ENCODE results near the gene CACNB2. TPM values are rescaled to one million over a fixed set of nuclear protein-coding genes. Genes with fewer than 3 reads are reported as not detected.

Gene CACNB2
- total and polyA plus RNA-seq, 4 donors = 0.90 to 23.9 (median 3.7) TPM

GRCh38 chr10:18306031-18306430 lies 165.8 kb downstream of the CACNB2 start:
- Histone ChIP-seq H3K27me3 (ENCODE audit: control insufficient read depth in 3 of 3, insufficient read depth in 3 of 3, low read length in 2 of 3) (no peaks in the 10 kb centered on the region), H3K36me3 (ENCODE audit: control insufficient read depth in 4 of 4, insufficient read depth in 4 of 4, low read length in 4 of 4) (no peaks in the 10 kb centered on the region), H3K9me3 (ENCODE audit: control insufficient read depth in 4 of 4, insufficient read depth in 3 of 4, low read length in 3 of 4) (no peaks in the 10 kb centered on the region), H3K9ac (ENCODE audit: insufficient read depth in 1 of 2, low read length in 2 of 2) (no peak overlapping the region), H3K27ac (ENCODE audit: low read depth in 1 of 2, low read length in 1 of 2) (no peak overlapping the region), H3K4me1 (ENCODE audit: control insufficient read depth in 5 of 5, insufficient read depth in 5 of 5, low read length in 5 of 5) (no peaks in the 10 kb centered on the region), H3K4me3 (no peak overlapping the region)
- no peak for TF ChIP-seq CTCF (IDR thresholded peaks at IDR 0.05; ENCODE audit: control extremely low read depth, extremely low read depth)
- 46 to 60% methylated on average over 3 of the region's 3 CpGs for WGBS, 2 donors
- no peak for DNase-seq
- no peak for ATAC-seq (ENCODE audit: insufficient read depth, low FRiP score)

GRCh38 chr10:18308600-18308999 lies 168.4 kb downstream of the CACNB2 start:
- Histone ChIP-seq H3K4me3 (no peak overlapping the region), H3K9ac (ENCODE audit: insufficient read depth in 1 of 2, low read length in 2 of 2) (no peak overlapping the region), H3K4me1 (ENCODE audit: control insufficient read depth in 5 of 5, insufficient read depth in 5 of 5, low read length in 5 of 5) (peaks cover 0 to 7% (median 0%) of the 10 kb centered on the region in 5 donors), H3K9me3 (ENCODE audit: control insufficient read depth in 4 of 4, insufficient read depth in 3 of 4, low read length in 3 of 4) (no peaks in the 10 kb centered on the region), H3K36me3 (ENCODE audit: control insufficient read depth in 4 of 4, insufficient read depth in 4 of 4, low read length in 4 of 4) (no peaks in the 10 kb centered on the region), H3K27ac (ENCODE audit: low read depth in 1 of 2, low read length in 1 of 2) (no peak overlapping the region), H3K27me3 (ENCODE audit: control insufficient read depth in 3 of 3, insufficient read depth in 3 of 3, low read length in 2 of 3) (no peaks in the 10 kb centered on the region)
- WGBS, 2 donors = 66 to 81% methylated on average over 3 of the region's 3 CpGs
- ATAC-seq (ENCODE audit: insufficient read depth, low FRiP score) (no peak), DNase-seq (no peak)
- TF ChIP-seq CTCF (IDR thresholded peaks at IDR 0.05; ENCODE audit: control extremely low read depth, extremely low read depth) = no peak

- Histone ChIP-seq H3K36me3 (ENCODE audit: control insufficient read depth in 4 of 4, insufficient read depth in 4 of 4, low read length in 4 of 4) (no peaks in the 10 kb centered on the region), H3K4me3 (no peak overlapping the region), H3K4me1 (ENCODE audit: control insufficient read depth in 5 of 5, insufficient read depth in 5 of 5, low read length in 5 of 5) (peaks cover 0 to 7% (median 0%) of the 10 kb centered on the region in 5 donors), H3K9me3 (ENCODE audit: control insufficient read depth in 4 of 4, insufficient read depth in 3 of 4, low read length in 3 of 4) (no peaks in the 10 kb centered on the region), H3K27me3 (ENCODE audit: control insufficient read depth in 3 of 3, insufficient read depth in 3 of 3, low read length in 2 of 3) (no peaks in the 10 kb centered on the region), H3K27ac (ENCODE audit: low read depth in 1 of 2, low read length in 1 of 2) (no peak overlapping the region), H3K9ac (ENCODE audit: insufficient read depth in 1 of 2, low read length in 2 of 2) (no peak overlapping the region)
- TF ChIP-seq CTCF (IDR thresholded peaks at IDR 0.05; ENCODE audit: control extremely low read depth, extremely low read depth) = no peak
- ATAC-seq (ENCODE audit: insufficient read depth, low FRiP score) (no peak), DNase-seq (no peak)
- 86% methylated on average over 2 of the region's 2 CpGs for whole genome bisulfite sequencing, 2 donors
Measured at GRCh38 chr10:18310761-18311160, 170.5 kb downstream of the CACNB2 start.

All from lung (tissue), 12 donors.